ENCODE data around the gene MRPL41. TPM values are rescaled to one million over a fixed set of nuclear protein-coding genes. Genes with fewer than 3 reads are reported as not detected.

Gene MRPL41
- polyA plus RNA-seq, 4 donors: 33.7 to 166 (median 109) TPM

DNA sequence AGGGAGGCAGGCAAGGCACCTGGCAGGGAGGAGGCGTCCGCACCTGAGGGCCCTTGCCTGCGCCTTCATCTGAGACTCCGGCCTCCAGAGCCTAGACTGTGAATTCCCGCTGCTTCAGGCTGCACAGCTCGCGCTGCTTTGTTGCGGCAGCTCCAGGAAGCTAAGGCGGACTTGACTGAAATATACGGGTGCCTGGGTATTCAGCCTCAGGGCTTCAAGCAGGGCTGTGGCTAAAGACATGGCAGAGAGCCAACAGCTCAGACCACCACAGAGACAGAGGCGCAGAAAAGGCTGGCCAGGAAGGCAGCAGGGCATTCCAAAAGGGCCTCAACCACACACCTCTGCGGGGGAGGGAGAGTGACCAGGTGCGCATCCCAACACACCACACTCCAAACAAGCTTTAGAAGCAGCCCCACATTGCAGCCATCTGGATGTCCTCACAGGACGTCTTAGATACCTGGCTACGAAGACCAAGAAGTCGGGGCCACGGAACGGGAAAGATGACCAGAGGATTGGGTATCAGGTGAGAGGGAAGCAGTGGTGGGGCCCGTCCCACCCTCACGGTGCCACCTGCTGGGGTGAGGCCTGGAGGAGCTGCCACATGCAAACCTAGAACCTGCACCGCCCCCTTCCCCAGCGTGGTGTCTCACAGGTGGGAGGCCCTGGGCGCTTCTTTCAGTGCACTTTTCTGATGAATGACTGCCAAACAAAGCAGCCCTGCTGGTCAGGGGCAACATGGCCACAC is 28.7 kb downstream of the MRPL41 start:
- no peak overlapping the region for H3K27ac ChIP-seq (ENCODE audit: low read depth in 1 of 3, low read length in 2 of 3)
- peaks cover 2 to 11% (median 3%) of the 10 kb centered on the region in 3 donors for H3K4me1 ChIP-seq (ENCODE audit: control insufficient read depth in 3 of 3, insufficient read depth in 2 of 3, low read depth in 1 of 3, low read length in 2 of 3)
- H3K27me3 ChIP-seq (ENCODE audit: control insufficient read depth in 3 of 3, insufficient read depth in 3 of 3, low read length in 3 of 3): no peaks in the 10 kb centered on the region
- H3K9me3 ChIP-seq (ENCODE audit: control insufficient read depth in 2 of 2, insufficient read depth in 1 of 2, low read depth in 1 of 2, low read length in 1 of 2): no peaks in the 10 kb centered on the region
- DNase-seq: no peak
- WGBS, 3 donors: 87 to 91% (median 90%) methylated on average over 22 to 23 of the region's 23 CpGs
- FAIRE-seq: no peak
- peaks cover under 1 to 63% (median 3%) of the 10 kb centered on the region in 3 donors for H3K36me3 ChIP-seq (ENCODE audit: control insufficient read depth in 3 of 3, insufficient read depth in 2 of 3, low read depth in 1 of 3, low read length in 3 of 3)
- H3K4me3 ChIP-seq (ENCODE audit: low read depth in 1 of 3, low read length in 3 of 3): no peak overlapping the region

DNA sequence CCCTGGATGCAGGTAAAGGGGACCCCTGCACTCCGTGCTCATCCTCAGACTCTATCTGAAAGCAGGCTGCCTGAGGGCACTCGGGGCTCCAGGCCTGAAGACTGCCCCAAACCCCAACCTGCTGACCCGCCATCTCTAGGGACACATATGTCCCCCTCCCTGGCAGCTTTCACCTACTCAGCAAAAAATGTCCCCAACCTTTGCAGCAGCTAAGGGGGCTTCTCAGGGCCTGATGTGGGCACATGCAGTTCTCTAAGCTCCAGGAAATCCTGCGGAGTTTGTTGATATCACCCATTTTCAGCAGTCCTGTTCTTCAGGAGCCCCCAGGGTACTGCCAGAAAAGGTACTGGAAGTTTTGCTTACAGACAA is 29.3 kb downstream of the MRPL41 start:
- Histone ChIP-seq H3K36me3 (ENCODE audit: control insufficient read depth in 3 of 3, insufficient read depth in 2 of 3, low read depth in 1 of 3, low read length in 3 of 3) (peaks cover 3 to 64% (median 6%) of the 10 kb centered on the region in 3 donors), H3K4me1 (ENCODE audit: control insufficient read depth in 3 of 3, insufficient read depth in 2 of 3, low read depth in 1 of 3, low read length in 2 of 3) (peaks cover 2 to 11% (median 3%) of the 10 kb centered on the region in 3 donors), H3K27ac (ENCODE audit: low read depth in 1 of 3, low read length in 2 of 3) (no peak overlapping the region), H3K4me3 (ENCODE audit: low read depth in 1 of 3, low read length in 3 of 3) (no peak overlapping the region), H3K9me3 (ENCODE audit: control insufficient read depth in 2 of 2, insufficient read depth in 1 of 2, low read depth in 1 of 2, low read length in 1 of 2) (no peaks in the 10 kb centered on the region), H3K27me3 (ENCODE audit: control insufficient read depth in 3 of 3, insufficient read depth in 3 of 3, low read length in 3 of 3) (no peaks in the 10 kb centered on the region)
- 89 to 92% (median 91%) methylated on average over 4 of the region's 4 CpGs for WGBS, 3 donors
- DNase-seq: no peak
- no peak for FAIRE-seq

DNA sequence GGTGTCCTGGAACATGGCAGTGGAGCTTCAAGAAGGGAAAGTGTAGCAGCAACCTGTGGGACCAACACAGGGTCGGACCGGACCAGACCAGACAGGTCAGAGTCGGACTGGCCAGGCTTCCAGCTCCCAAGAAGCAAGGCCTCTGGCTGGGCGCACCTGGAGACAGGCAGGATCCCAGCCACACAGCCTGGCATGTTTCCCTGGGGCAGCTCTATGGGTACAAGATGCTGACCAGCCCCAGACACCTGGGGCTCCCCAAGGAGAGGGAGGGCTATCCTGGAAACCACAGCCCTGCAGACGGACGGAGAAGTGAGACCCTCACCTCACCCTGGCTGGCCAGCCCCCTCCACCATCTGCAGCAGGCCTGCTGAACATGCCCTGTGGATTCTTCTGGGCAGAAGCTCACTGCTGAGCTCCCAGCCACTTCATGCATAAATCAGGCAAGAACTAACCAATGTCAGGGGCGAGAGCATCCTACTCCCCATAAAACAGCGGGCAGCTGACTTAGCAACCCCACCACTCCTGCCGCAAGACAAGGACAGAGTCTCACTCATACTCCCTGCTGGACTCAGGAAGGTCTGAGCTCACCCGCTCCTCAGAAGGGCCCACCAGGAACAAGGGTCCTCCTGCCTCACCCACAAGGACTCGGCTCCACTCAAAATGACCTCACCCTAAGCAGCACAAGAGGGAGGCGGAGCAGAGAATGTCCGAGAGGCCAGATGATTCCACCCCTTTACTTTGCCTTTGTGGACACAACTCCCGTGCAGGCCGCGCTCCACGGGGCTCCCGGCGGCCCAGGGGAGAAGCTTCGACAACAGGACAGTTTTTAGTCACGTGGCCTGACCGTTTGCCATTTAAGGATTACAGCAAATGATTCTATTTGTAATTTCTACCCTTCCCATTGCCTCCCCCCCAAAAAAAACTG is 29.9 kb downstream of the MRPL41 start:
- FAIRE-seq (no peak), DNase-seq (no peak)
- Histone ChIP-seq H3K9me3 (ENCODE audit: control insufficient read depth in 2 of 2, insufficient read depth in 1 of 2, low read depth in 1 of 2, low read length in 1 of 2) (no peaks in the 10 kb centered on the region), H3K4me1 (ENCODE audit: control insufficient read depth in 3 of 3, insufficient read depth in 2 of 3, low read depth in 1 of 3, low read length in 2 of 3) (peaks cover 2 to 11% (median 3%) of the 10 kb centered on the region in 3 donors), H3K27me3 (ENCODE audit: control insufficient read depth in 3 of 3, insufficient read depth in 3 of 3, low read length in 3 of 3) (no peaks in the 10 kb centered on the region), H3K27ac (ENCODE audit: low read depth in 1 of 3, low read length in 2 of 3) (no peak overlapping the region), H3K36me3 (ENCODE audit: control insufficient read depth in 3 of 3, insufficient read depth in 2 of 3, low read depth in 1 of 3, low read length in 3 of 3) (peaks cover 3 to 63% (median 6%) of the 10 kb centered on the region in 3 donors), H3K4me3 (ENCODE audit: low read depth in 1 of 3, low read length in 3 of 3) (no peak overlapping the region)
- 90 to 94% (median 91%) methylated on average over 22 of the region's 22 CpGs for WGBS, 3 donors

DNA sequence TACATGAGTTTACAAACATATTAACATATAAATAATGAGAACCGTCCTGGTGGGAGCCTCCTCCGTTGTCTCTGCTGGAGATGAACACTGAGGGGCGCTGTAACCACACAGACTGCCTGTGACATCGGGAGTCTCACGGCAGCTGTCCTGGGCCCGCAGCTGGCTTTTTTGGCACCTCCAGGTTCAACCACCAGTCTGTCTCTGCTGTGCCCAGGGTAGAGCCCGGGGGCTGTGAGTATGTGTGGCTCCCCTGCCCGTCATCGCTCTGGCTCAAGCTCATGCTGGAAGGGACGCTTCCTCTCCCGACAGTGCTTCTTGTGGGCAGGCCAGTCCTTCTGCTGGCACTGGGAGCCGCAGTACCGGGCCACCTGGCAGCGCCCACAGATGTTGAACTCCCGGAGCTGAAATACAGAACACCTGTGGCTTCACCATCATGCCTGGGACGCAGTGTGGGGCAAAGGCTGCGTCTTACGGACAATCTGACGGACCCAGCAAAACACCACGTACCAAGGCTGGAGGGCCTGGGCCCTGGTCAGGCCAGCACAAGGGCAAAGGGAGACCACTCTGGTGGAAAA is 30.7 kb downstream of the MRPL41 start:
- H3K36me3 ChIP-seq (ENCODE audit: control insufficient read depth in 3 of 3, insufficient read depth in 2 of 3, low read depth in 1 of 3, low read length in 3 of 3): peaks cover 3 to 71% (median 8%) of the 10 kb centered on the region in 3 donors
- WGBS, 3 donors: 82 to 85% (median 84%) methylated on average over 20 of the region's 20 CpGs
- DNase-seq: no peak
- no peak for FAIRE-seq
- no peak overlapping the region for H3K4me3 ChIP-seq (ENCODE audit: low read depth in 1 of 3, low read length in 3 of 3)
- no peaks in the 10 kb centered on the region for H3K27me3 ChIP-seq (ENCODE audit: control insufficient read depth in 3 of 3, insufficient read depth in 3 of 3, low read length in 3 of 3)
- no peaks in the 10 kb centered on the region for H3K9me3 ChIP-seq (ENCODE audit: control insufficient read depth in 2 of 2, insufficient read depth in 1 of 2, low read depth in 1 of 2, low read length in 1 of 2)
- H3K4me1 ChIP-seq (ENCODE audit: control insufficient read depth in 3 of 3, insufficient read depth in 2 of 3, low read depth in 1 of 3, low read length in 2 of 3): peaks cover 0 to 5% (median under 1%) of the 10 kb centered on the region in 3 donors
- H3K27ac ChIP-seq (ENCODE audit: low read depth in 1 of 3, low read length in 2 of 3): no peak overlapping the region

DNA sequence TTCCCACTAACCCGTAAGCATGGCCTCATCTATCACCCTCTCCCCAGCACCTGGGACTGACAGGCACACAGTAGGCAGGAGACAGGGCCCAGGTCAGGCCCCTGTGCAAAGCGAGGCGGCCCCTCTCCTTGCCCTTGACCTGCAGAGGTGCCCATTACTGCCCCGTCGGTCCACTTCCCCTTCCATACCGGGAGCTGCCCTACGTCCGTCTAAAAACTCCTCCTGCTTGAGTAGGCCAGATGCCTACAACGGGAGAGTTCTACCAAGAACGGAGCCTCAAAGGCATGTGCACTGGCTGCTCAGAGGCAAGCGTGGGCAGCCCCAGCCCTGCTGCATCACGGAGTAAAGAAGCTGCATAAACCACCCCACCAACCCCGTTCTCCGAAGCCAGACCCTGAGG is 31.7 kb downstream of the MRPL41 start:
- Histone ChIP-seq H3K36me3 (ENCODE audit: control insufficient read depth in 3 of 3, insufficient read depth in 2 of 3, low read depth in 1 of 3, low read length in 3 of 3) (peaks cover 5 to 80% (median 8%) of the 10 kb centered on the region in 3 donors), H3K27me3 (ENCODE audit: control insufficient read depth in 3 of 3, insufficient read depth in 3 of 3, low read length in 3 of 3) (no peaks in the 10 kb centered on the region), H3K9me3 (ENCODE audit: control insufficient read depth in 2 of 2, insufficient read depth in 1 of 2, low read depth in 1 of 2, low read length in 1 of 2) (no peaks in the 10 kb centered on the region), H3K27ac (ENCODE audit: low read depth in 1 of 3, low read length in 2 of 3) (no peak overlapping the region), H3K4me1 (ENCODE audit: control insufficient read depth in 3 of 3, insufficient read depth in 2 of 3, low read depth in 1 of 3, low read length in 2 of 3) (no peaks in the 10 kb centered on the region), H3K4me3 (ENCODE audit: low read depth in 1 of 3, low read length in 3 of 3) (no peak overlapping the region)
- FAIRE-seq (no peak), DNase-seq (no peak)
- 87 to 93% (median 91%) methylated on average over 14 of the region's 14 CpGs for WGBS, 3 donors

DNA sequence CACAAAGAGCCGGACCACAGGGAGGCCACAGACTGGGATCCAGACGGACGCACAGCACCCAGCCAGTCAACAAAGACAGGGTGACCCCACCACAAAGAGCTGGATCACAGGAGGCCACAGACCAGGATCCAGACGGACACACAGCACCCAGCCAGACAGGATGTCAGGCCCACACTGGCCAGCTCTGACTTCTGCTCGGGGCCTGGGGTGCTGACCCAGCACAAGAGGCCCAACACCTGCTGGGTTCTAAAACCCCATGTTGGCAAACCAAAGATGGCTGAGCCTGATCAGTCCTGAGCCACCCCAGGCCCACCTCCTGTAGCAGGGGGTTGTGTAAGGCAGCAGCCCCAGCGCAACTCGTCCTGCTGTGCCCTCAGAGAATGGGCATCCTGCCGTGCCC is 32.3 kb downstream of the MRPL41 start:
- FAIRE-seq: no peak
- WGBS, 3 donors: 86 to 95% (median 88%) methylated on average over 8 of the region's 8 CpGs
- Histone ChIP-seq H3K27ac (ENCODE audit: low read depth in 1 of 3, low read length in 2 of 3) (no peak overlapping the region), H3K4me3 (ENCODE audit: low read depth in 1 of 3, low read length in 3 of 3) (no peak overlapping the region), H3K27me3 (ENCODE audit: control insufficient read depth in 3 of 3, insufficient read depth in 3 of 3, low read length in 3 of 3) (no peaks in the 10 kb centered on the region), H3K9me3 (ENCODE audit: control insufficient read depth in 2 of 2, insufficient read depth in 1 of 2, low read depth in 1 of 2, low read length in 1 of 2) (no peaks in the 10 kb centered on the region), H3K4me1 (ENCODE audit: control insufficient read depth in 3 of 3, insufficient read depth in 2 of 3, low read depth in 1 of 3, low read length in 2 of 3) (peaks cover 0 to under 1% (median 0%) of the 10 kb centered on the region in 3 donors), H3K36me3 (ENCODE audit: control insufficient read depth in 3 of 3, insufficient read depth in 2 of 3, low read depth in 1 of 3, low read length in 3 of 3) (peaks cover 5 to 83% (median 8%) of the 10 kb centered on the region in 3 donors)
- no peak for DNase-seq

DNA sequence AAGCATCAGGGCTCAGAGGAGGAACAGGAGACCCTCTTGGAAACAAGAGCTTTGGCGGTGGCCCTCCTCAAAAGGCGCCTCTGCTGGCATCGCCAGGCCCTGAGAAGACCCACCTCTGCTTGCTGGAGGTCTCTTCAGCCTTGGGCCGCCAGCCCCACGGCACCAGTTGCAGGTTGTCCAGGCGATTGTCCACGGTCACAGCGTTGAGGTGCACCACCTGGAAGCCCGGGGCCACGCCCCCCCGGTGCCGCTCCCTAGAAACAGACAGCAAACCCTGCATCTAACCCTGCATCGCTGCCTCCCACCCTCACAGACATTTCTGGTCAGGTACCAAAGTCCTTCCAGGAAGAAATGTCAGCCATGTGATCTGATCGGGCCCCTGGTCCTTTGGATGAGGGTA is 35.2 kb downstream of the MRPL41 start:
- Histone ChIP-seq H3K36me3 (ENCODE audit: control insufficient read depth in 3 of 3, insufficient read depth in 2 of 3, low read depth in 1 of 3, low read length in 3 of 3) (peaks cover 5 to 63% (median 8%) of the 10 kb centered on the region in 3 donors), H3K27me3 (ENCODE audit: control insufficient read depth in 3 of 3, insufficient read depth in 3 of 3, low read length in 3 of 3) (no peaks in the 10 kb centered on the region), H3K4me1 (ENCODE audit: control insufficient read depth in 3 of 3, insufficient read depth in 2 of 3, low read depth in 1 of 3, low read length in 2 of 3) (peaks cover 0 to 7% (median 3%) of the 10 kb centered on the region in 3 donors), H3K9me3 (ENCODE audit: control insufficient read depth in 2 of 2, insufficient read depth in 1 of 2, low read depth in 1 of 2, low read length in 1 of 2) (no peaks in the 10 kb centered on the region), H3K27ac (ENCODE audit: low read depth in 1 of 3, low read length in 2 of 3) (no peak overlapping the region), H3K4me3 (ENCODE audit: low read depth in 1 of 3, low read length in 3 of 3) (no peak overlapping the region)
- DNase-seq (no peak), FAIRE-seq (no peak)
- 93 to 94% (median 93%) methylated on average over 14 of the region's 14 CpGs for WGBS, 3 donors

DNA sequence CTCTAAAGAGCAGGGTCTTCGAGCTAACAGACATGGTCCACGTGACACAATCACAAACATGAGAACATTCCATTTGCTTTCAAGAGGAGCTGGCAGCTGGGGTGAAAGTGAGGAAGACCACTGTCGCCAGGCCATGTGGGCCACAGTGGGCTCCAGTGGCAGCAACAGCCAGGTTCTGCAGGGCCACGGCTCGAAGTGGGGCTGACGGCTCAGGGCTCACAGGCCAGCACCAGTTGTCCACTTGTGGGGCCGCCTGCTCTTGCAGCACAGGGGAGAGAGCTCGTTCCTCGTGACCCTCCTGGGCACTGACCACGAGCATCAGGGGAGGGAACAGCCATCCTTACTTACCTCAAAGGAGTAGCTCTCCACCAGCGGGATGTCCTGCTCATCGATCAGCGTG is 36.6 kb downstream of the MRPL41 start:
- H3K4me3 ChIP-seq (ENCODE audit: low read depth in 1 of 3, low read length in 3 of 3): no peak overlapping the region
- H3K27me3 ChIP-seq (ENCODE audit: control insufficient read depth in 3 of 3, insufficient read depth in 3 of 3, low read length in 3 of 3): no peaks in the 10 kb centered on the region
- peaks cover 0 to 7% (median 3%) of the 10 kb centered on the region in 3 donors for H3K4me1 ChIP-seq (ENCODE audit: control insufficient read depth in 3 of 3, insufficient read depth in 2 of 3, low read depth in 1 of 3, low read length in 2 of 3)
- DNase-seq (no peak), FAIRE-seq (no peak)
- no peak overlapping the region for H3K27ac ChIP-seq (ENCODE audit: low read depth in 1 of 3, low read length in 2 of 3)
- 89 to 93% (median 91%) methylated on average over 13 of the region's 13 CpGs for WGBS, 3 donors
- H3K36me3 ChIP-seq (ENCODE audit: control insufficient read depth in 3 of 3, insufficient read depth in 2 of 3, low read depth in 1 of 3, low read length in 3 of 3): peaks cover 2 to 49% (median 8%) of the 10 kb centered on the region in 3 donors
- no peaks in the 10 kb centered on the region for H3K9me3 ChIP-seq (ENCODE audit: control insufficient read depth in 2 of 2, insufficient read depth in 1 of 2, low read depth in 1 of 2, low read length in 1 of 2)
